Glomerular visceral epithelial cell (primary cell): ENCODE data around the gene TBXAS1.

Experiments used
- DNase-seq: peaks from one replicate; pipeline ENCODE4 v3.0.0-alpha.2; 2016; ENCODE audit errors: extremely low spot score

TBXAS1 gene

DNA sequence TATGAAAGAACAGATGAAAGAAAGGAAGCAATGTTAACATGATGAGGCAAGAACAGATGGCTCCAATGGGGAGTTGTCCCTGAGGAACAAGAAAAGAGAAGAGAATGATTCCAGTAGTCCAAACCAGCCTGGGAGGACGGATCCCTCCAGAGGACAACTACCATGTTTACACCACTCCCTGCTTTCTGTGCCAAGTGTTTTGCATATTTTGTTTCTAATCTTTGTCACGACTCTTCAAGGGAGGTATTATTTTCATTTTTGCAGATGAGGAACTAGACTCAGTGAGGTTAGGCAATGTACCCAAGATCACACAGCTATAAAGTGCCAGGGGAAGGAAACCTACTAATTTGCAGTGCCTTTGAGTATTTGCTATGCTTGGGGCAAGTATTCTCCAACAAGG lies 117.5 kb downstream of the TBXAS1 start:
- DNase-seq, result no peak

GRCh38 chr7:139947021-139947420 lies 118.0 kb downstream of the TBXAS1 start:
- no peak for DNase-seq

DNA sequence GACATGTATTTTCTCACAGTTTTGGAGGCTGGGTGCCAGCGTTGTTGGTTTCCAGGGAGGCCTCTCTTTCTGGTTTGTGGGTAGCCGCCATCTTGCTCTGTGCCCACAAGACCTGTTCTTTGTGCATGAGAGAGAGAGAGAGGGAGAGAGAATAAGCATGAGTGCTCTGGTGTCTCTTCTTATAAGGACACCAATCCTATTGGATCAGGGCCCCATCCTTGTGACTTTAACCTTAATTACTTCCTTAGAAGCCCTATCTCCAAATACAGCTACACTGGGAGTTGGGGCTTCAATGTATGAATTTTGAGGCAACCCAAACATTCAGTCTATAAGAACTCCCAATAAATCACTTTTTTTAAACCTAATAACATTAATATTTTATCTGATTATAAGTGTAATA lies 119.1 kb downstream of the TBXAS1 start:
- no peak for DNase-seq

GRCh38 chr7:139948587-139949335 lies 119.7 kb downstream of the TBXAS1 start:
- no peak for DNase-seq

DNA sequence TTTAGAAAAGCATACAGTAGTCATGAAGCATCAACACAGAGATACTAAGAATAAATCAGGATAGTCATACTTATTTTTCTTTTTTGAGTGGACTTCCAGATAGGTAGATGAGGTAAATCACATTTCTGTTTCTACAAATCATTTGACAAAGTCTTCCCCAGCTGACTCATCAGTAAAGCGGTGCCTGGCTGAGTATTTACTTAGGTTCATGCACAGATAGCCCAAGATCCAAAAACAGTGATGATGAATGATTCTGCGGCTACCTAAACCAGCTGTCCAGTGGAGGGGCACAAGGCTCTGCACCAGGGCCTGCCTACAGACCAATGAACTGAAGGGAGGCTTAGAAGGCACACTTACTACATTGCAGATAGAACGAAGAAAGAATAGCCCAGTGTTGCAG lies 120.6 kb downstream of the TBXAS1 start:
- no peak for DNase-seq

GRCh38 chr7:139950881-139951525 lies 121.9 kb downstream of the TBXAS1 start:
- no peak for DNase-seq

DNA sequence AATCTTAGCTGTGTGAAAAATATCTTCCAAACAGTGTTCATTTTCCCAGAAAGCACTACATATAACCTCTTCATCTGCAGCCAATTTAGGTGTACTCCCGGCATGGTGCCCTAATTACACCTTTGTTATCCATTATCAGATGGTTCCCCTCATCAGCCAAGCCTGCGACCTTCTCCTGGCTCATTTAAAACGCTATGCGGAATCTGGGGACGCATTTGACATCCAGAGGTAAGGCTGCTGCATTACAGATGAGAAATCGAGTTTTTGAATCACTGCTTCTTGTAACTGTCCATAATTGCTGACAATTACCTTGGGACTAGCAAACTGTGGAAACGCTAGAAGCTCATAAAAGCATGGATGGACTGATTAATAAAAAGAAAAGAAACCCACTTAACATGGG lies 124.2 kb downstream of the TBXAS1 start:
- DNase-seq, result no peak

GRCh38 chr7:139955109-139955820 lies 126.2 kb downstream of the TBXAS1 start:
- no peak for DNase-seq

- DNase-seq, result no peak
These were observed 129.7 kb downstream of the TBXAS1 start for GRCh38 chr7:139958599-139959284.

GRCh38 chr7:139959285-139959628 lies 130.2 kb downstream of the TBXAS1 start:
- DNase-seq, result no peak

DNA sequence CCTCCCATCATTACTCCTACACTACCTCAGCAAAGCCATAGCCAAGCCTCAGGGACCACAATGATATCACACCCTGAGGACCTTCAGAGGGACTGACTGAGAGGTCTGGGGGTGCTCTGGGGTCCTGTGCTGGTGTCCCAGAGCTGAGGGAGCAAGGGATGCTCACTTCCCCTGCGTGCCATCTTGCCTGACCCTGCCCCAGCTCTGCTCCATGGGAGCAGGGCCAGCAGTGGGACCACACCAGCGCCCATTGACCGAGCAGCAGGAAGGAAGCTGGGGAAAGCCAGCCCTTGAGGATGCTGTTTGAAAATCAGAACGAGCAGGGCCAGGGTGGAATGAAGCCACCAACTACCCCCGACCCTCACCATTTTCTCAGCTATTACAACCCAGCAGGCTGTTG lies 130.7 kb downstream of the TBXAS1 start:
- DNase-seq, result no peak

- no peak for DNase-seq
These were observed 131.1 kb downstream of the TBXAS1 start for GRCh38 chr7:139960157-139960556.

- DNase-seq, result no peak
These were observed 137.0 kb downstream of the TBXAS1 start for GRCh38 chr7:139965942-139966628.

DNA sequence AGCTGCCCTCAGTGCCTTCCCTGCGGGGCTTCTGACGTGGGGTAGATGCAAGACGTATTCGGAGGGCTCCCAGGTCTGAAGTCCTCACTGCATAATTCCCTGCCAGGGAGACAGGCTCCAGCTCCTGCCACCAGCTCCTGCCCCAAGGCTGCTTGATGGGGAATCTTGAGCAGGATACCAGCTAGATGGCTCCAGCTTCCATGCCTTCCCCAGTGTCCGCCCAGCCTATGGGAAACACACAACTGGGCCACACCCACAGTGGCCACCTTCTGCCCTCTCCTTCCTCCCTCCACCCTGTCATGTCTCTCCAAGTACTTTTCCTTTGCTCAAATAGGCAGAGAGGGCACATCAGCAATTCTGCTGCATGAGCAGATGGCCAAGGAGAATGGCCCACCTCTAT lies 137.9 kb downstream of the TBXAS1 start:
- DNase-seq, result no peak

GRCh38 chr7:139968931-139969330 lies 139.9 kb downstream of the TBXAS1 start:
- no peak for DNase-seq

- no peak for DNase-seq
These were observed 143.0 kb downstream of the TBXAS1 start for GRCh38 chr7:139972029-139972428.

DNA sequence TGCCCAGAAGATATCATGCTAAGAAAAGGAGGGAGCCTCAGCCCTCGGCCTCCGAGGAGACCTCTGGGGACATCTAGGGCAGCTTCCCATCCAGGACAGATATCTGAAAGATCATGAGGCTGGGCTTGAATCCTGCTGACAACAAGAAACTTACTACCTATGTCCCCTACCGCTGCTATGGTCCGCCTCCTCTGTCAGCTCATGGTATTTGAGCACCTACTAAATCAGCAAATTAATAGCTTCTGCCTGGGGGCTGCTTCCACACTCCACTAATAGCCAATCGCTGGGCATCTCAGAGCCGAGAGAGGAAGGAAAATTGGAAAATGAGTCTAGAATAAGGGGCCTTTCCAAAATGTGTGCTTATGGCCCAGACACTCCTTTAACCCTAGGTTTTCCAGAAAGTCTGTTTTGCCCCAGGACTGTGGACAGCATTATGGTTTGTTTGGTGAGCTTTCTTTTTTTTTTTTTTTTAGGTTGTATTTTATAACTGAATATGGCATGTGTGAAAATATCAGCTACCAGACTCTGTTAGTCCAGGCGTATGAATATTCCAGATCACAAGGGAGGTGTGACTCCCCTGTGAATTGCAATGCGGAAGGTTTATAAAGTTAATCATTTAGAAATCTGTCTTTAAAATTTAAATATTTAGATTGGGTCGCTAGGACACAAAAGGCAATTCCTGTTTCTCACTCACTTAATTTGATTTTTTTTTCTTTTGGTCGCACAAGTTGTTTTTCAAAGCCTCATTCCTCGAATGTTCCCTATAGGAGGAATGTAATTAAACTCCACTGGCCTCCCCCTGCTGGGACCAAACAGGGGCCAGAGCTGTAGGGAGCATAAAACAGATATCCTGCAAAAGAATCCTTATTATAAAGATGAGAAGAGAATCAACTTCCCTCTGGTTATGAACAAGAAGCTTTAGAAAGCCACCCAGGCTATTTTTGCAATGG lies 144.3 kb downstream of the TBXAS1 start:
- DNase-seq, result no peak

GRCh38 chr7:139974179-139974811 lies 145.2 kb downstream of the TBXAS1 start:
- DNase-seq, result no peak

DNA sequence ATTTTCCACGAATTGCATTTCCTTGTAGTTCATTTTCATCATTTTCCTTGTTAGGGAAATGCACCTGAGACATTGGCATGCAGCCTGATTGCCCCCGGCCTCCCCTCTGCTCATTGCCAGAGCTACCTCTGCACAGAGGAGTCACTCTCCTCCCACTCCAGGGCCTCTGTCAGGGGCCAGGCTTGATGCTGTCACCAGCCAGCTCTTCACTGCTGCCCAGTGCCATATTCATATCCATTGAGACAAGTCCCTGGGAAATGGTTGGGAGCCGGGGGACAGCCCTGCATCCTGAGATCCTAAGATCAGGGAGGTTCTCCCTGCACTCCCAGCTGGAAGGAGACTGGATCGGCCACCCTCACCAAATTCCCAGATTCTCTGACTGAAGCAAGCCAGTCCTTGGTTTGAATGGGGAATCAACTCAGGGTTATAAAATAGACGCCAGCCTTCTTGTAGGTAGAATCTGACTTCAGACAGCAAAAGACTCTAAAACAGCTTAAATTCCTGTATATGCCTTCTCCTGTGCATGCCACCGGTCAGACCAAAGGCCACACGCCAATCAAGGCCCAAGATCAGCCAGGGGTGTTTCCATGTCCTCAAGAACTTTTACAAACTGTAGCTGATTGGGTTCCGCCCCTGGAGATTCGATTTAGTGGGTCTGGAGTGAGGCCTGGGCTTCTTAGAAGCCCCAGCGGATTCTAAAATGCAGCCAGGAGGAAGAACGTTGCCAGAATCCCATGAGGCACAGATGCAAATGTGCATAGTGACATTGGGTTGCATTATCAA lies 147.2 kb downstream of the TBXAS1 start:
- DNase-seq, result no peak
